Mesenchymal stem cell (in vitro differentiated cells and primary cell): ENCODE results near the gene EPHA1.
"Not testable (repeated sequence)": the region's sequence is repeated elsewhere in the genome, so short reads cannot be mapped to it uniquely, and the experiment has no call there.

ENCODE experiments used
- DNase-seq: peaks from one replicate; pipeline ENCODE4 v3.0.0-alpha.2; 2013
- H2AFZ ChIP-seq: one replicate; pipeline ENCODE4 v1.6.1; 2013; ENCODE audit warnings: low read depth, mild to moderate bottlenecking, control low read depth, inconsistent platforms, low read length, moderate library complexity
- H2AK5ac ChIP-seq: 2 replicates; pipeline ENCODE4 v1.6.1; 2013; ENCODE audit warnings: low read length, moderate library complexity, mild to moderate bottlenecking, inconsistent platforms; ENCODE audit not compliant: severe bottlenecking
- H2BK120ac ChIP-seq: one replicate; pipeline ENCODE4 v1.6.1; 2013; ENCODE audit warnings: low read depth, mild to moderate bottlenecking, inconsistent platforms, low read length, moderate library complexity
- H2BK12ac ChIP-seq, 2 experiments: one replicate each; pipeline ENCODE4 v1.6.1; 2013; ENCODE audit warnings: inconsistent platforms in 2 of 2, low read length in 2 of 2, mild to moderate bottlenecking in 2 of 2, moderate library complexity in 2 of 2, control low read depth in 1 of 2
- H2BK15ac ChIP-seq: one replicate; pipeline ENCODE4 v1.6.1; 2013; ENCODE audit warnings: mild to moderate bottlenecking, low read depth, inconsistent platforms; ENCODE audit not compliant: poor library complexity, severe bottlenecking
- H2BK5ac ChIP-seq: 2 replicates; pipeline ENCODE4 v1.6.1; 2013; ENCODE audit warnings: low read depth, mild to moderate bottlenecking, low read length, control low read depth, inconsistent platforms; ENCODE audit not compliant: poor library complexity, severe bottlenecking
- H3K14ac ChIP-seq, 2 experiments: one replicate each; pipeline ENCODE4 v1.6.1; 2013; ENCODE audit warnings: inconsistent platforms in 2 of 2, low read length in 2 of 2, control low read depth in 1 of 2, mild to moderate bottlenecking in 1 of 2, moderate library complexity in 1 of 2
- H3K18ac ChIP-seq, 2 experiments: one replicate each; pipeline ENCODE4 v1.6.1; 2013; ENCODE audit warnings: inconsistent platforms in 2 of 2, low read length in 2 of 2, control low read depth in 1 of 2, low read depth in 1 of 2, mild to moderate bottlenecking in 1 of 2
- H3K23ac ChIP-seq, 2 experiments: one replicate each; pipeline ENCODE4 v1.6.1; 2013; ENCODE audit warnings: inconsistent platforms in 2 of 2, low read length in 2 of 2, mild to moderate bottlenecking in 2 of 2, moderate library complexity in 2 of 2, control low read depth in 1 of 2
- H3K27ac ChIP-seq: 2 replicates; pipeline ENCODE4 v1.5.1; 2013; ENCODE audit warnings: mild to moderate bottlenecking, moderate library complexity, low read length, control low read depth, inconsistent platforms; ENCODE audit not compliant: poor library complexity, severe bottlenecking
- H3K27me3 ChIP-seq, 2 experiments: 2 replicates each; pipeline versions ENCODE4 v1.6.1 to v1.7.0; 2013; ENCODE audit warnings: low read length in 2 of 2, mild to moderate bottlenecking in 2 of 2, moderate library complexity in 2 of 2, control low read depth in 1 of 2, inconsistent platforms in 1 of 2; ENCODE audit not compliant: control insufficient read depth in 1 of 2, insufficient read depth in 1 of 2
- H3K36me3 ChIP-seq, 2 experiments: 2 replicates each; pipeline versions ENCODE4 v1.6.1 to v1.7.0; 2013; ENCODE audit warnings: low read length in 2 of 2, control low read depth in 1 of 2, inconsistent platforms in 1 of 2, low read depth in 1 of 2, mild to moderate bottlenecking in 1 of 2; ENCODE audit not compliant: insufficient read depth in 2 of 2, control insufficient read depth in 1 of 2
- H3K4ac ChIP-seq, 2 experiments: one replicate each; pipeline ENCODE4 v1.6.1; 2013; ENCODE audit warnings: inconsistent platforms in 2 of 2, low read length in 2 of 2, mild to moderate bottlenecking in 2 of 2, moderate library complexity in 2 of 2, control low read depth in 1 of 2, low read depth in 1 of 2
- H3K4me1 ChIP-seq: 2 replicates; pipeline ENCODE4 v1.6.1; 2013; ENCODE audit warnings: low read depth, low read length, control low read depth; ENCODE audit not compliant: control insufficient read depth, insufficient read depth
- H3K4me2 ChIP-seq: 2 replicates; pipeline ENCODE4 v1.6.1; 2013; ENCODE audit warnings: low read length, mild to moderate bottlenecking, inconsistent platforms; ENCODE audit not compliant: poor library complexity, severe bottlenecking
- H3K4me3 ChIP-seq, 2 experiments: 2 replicates each; pipeline versions ENCODE4 v1.5.1 to v1.7.0; 2013; ENCODE audit warnings: low read length in 2 of 2, mild to moderate bottlenecking in 2 of 2, control low read depth in 1 of 2, low read depth in 1 of 2; ENCODE audit not compliant: insufficient read depth in 1 of 2
- H3K79me1 ChIP-seq: replicated peaks from 2 replicates; pipeline ENCODE4 v1.6.1; 2013; ENCODE audit warnings: mild to moderate bottlenecking, control low read depth, low read length, inconsistent platforms; ENCODE audit not compliant: poor library complexity, severe bottlenecking
- H3K9ac ChIP-seq: 2 replicates; pipeline ENCODE4 v1.7.0; 2013; ENCODE audit warnings: mild to moderate bottlenecking, low read length, moderate library complexity
- H3K9me3 ChIP-seq: 2 replicates; pipeline ENCODE4 v1.7.0; 2013; ENCODE audit warnings: mild to moderate bottlenecking, low read length; ENCODE audit not compliant: control insufficient read depth
- H4K8ac ChIP-seq: one replicate; pipeline ENCODE4 v1.6.1; 2013; ENCODE audit warnings: inconsistent platforms, mild to moderate bottlenecking, low read length, moderate library complexity
- H4K91ac ChIP-seq: one replicate; pipeline ENCODE4 v1.6.1; 2013; ENCODE audit warnings: mild to moderate bottlenecking, low read length, inconsistent platforms
- WGBS: methylation state at CpG from one replicate; pipeline ENCODE4 v1.1.7; 2013; ENCODE audit warnings: mixed read lengths; 5-methylcytosine and 5-hydroxymethylcytosine counted together

Gene EPHA1

DNA sequence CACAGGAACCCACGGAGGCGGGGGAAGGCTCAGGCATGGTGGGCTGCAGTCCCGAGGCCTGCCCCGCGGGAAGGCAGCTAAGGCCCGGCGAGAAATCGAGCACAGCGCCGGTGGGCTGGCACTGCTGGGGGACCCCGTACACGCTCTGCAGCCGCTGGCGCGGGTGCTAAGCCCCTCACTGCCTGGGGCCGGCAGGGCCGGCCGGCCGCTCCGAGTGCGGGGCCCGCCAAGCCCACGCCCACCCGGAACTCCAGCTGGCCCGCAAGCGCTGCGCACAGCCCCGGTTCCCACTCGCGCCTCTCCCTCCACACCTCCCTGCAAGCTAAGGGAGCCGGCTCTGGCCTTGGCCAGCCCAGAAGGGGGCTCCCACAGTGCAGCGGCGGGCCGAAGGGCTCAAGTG is 15.8 kb upstream of the EPHA1 start:
- H3K18ac ChIP-seq, H3K4me2 ChIP-seq, H3K23ac ChIP-seq, H3K9me3 ChIP-seq, H3K27ac ChIP-seq, H2BK12ac ChIP-seq, H4K91ac ChIP-seq, H2AFZ ChIP-seq, H2BK15ac ChIP-seq, H2BK120ac ChIP-seq, DNase-seq, H2AK5ac ChIP-seq, H3K36me3 ChIP-seq, H3K9ac ChIP-seq, H3K27me3 ChIP-seq, H3K14ac ChIP-seq, H2BK5ac ChIP-seq, H3K4me3 ChIP-seq, H3K4me1 ChIP-seq, H3K4ac ChIP-seq, H3K79me1 ChIP-seq, H4K8ac ChIP-seq: not testable (repeated sequence)
- WGBS: 98% methylated on average over 23 of the region's 34 CpGs

DNA sequence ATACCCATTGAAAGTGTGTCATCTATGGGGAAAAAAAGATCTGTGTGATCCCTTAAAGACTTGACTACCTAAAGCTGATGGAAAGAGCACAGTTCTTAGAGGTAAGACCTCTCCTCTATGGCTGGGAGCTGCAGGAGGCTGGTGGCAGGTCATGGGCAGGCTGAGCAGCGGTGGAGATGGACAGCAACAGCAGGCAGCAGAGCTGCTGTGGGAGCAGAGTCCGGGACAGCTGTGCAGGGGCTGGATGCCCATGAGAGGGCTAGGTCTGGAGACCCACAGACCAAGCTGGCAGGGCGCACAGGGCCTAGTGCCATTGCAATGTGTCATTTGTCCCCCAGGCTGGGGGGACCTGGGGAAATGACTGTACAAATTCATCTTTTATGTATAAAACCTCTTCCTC is 13.4 kb upstream of the EPHA1 start:
- Histone ChIP-seq H3K9ac (no peak overlapping the region), H3K36me3 (no peaks in the 10 kb centered on the region), H3K18ac (no peak overlapping the region), H2AK5ac (no peak overlapping the region), H3K27ac (no peak overlapping the region), H2BK15ac (no peak overlapping the region), H3K4me3 (no peak overlapping the region), H4K91ac (no peak overlapping the region), H3K79me1 (no peaks in the 10 kb centered on the region), H3K23ac (no peak overlapping the region), H3K4ac (no peak overlapping the region), H3K4me2 (no peak overlapping the region), H2AFZ (no peak overlapping the region), H4K8ac (no peak overlapping the region), H2BK12ac (no peak overlapping the region), H2BK120ac (no peak overlapping the region), H2BK5ac (no peak overlapping the region), H3K14ac (no peak overlapping the region), H3K4me1 (no peaks in the 10 kb centered on the region), H3K27me3 (peaks cover 0 to 7% of the 10 kb centered on the region in 2 experiments), H3K9me3 (no peaks in the 10 kb centered on the region)
- DNase-seq: no peak
- 90% methylated on average over 3 of the region's 3 CpGs for WGBS

- not testable (repeated sequence) for H3K4me1 ChIP-seq, H2BK15ac ChIP-seq, H4K8ac ChIP-seq, H3K27me3 ChIP-seq, H3K9me3 ChIP-seq, H3K27ac ChIP-seq, H3K18ac ChIP-seq, H2BK12ac ChIP-seq, H3K4ac ChIP-seq, H2BK5ac ChIP-seq, H3K36me3 ChIP-seq, DNase-seq, H2AFZ ChIP-seq, H2AK5ac ChIP-seq, H4K91ac ChIP-seq, H3K9ac ChIP-seq, H3K79me1 ChIP-seq, H2BK120ac ChIP-seq, H3K4me2 ChIP-seq, H3K23ac ChIP-seq, H3K4me3 ChIP-seq, H3K14ac ChIP-seq
- WGBS: 59% methylated on average over 3 of the region's 3 CpGs
These were observed 12.0 kb upstream of the EPHA1 start for GRCh38 chr7:143420624-143421023.

- H3K23ac ChIP-seq: no peak overlapping the region
- no peaks in the 10 kb centered on the region for H3K36me3 ChIP-seq
- H3K9me3 ChIP-seq: no peaks in the 10 kb centered on the region
- H3K4me1 ChIP-seq: no peaks in the 10 kb centered on the region
- no peak overlapping the region for H3K4me3 ChIP-seq
- no peak overlapping the region for H3K18ac ChIP-seq
- H2BK12ac ChIP-seq: no peak overlapping the region
- peaks cover 0 to 7% of the 10 kb centered on the region in 2 experiments for H3K27me3 ChIP-seq
- H3K27ac ChIP-seq: no peak overlapping the region
- no peak overlapping the region for H3K9ac ChIP-seq
- no peak overlapping the region for H2BK120ac ChIP-seq
- no peak overlapping the region for H3K4ac ChIP-seq
- H2AFZ ChIP-seq: no peak overlapping the region
- H4K91ac ChIP-seq: no peak overlapping the region
- 100% methylated on average over 2 of the region's 4 CpGs for WGBS
- H3K14ac ChIP-seq: no peak overlapping the region
- no peak overlapping the region for H2BK15ac ChIP-seq
- H2BK5ac ChIP-seq: no peak overlapping the region
- H3K79me1 ChIP-seq: no peaks in the 10 kb centered on the region
- H3K4me2 ChIP-seq: no peak overlapping the region
- DNase-seq: no peak
- no peak overlapping the region for H4K8ac ChIP-seq
- H2AK5ac ChIP-seq: no peak overlapping the region
These were observed 11.2 kb upstream of the EPHA1 start for GRCh38 chr7:143419880-143420279.
